GM21515 (cell line): ENCODE results near the gene LIN28A.

ENCODE experiments used
- ATAC-seq: cut with Tn5 transposase; IDR thresholded peaks from one replicate; pipeline ENCODE4 v1.9.1; 2021; ENCODE audit not compliant: unreplicated experiment

LIN28A gene

DNA sequence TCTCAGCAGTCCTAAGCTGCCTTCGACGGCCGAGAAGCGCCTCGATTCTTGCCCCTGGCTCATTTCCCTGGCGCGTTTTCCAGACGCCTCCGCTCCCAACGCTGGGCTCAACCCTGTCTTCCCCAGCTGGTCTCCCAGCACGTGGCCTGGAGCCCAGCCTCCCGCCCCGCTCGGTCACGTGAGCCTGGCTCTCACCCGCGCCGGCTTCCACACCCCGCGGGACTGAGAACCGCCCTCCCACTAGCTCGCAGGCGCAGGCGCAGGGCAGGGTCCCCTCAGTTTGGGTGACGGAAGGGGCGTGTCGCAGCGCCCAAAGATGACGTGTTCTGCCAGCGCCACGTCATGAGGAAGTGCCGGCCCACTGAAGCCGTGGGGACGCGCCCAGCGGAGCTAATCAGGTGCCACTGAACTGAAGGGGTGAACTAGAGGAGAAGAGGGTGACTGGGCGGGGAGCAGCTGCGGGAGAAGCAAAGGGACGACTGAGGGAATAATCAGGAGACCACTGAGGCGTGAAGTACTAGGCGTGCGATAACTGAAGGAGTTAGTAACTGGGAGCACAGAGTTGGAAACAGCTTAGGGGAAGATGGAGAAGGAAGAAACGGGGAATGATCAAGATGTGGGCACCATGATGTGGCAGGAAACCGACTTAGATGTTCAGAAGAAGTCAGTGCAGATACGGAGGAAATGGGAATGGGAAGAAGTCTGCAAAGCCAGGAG, 21.5 kb downstream of the LIN28A start, which contains the start of gene DHDDS:
Gene DHDDS (plus strand): TSS at position 343 of the 717 bp plus-strand sequence. CDS start 625 bp downstream, outside the sequence.
- peak; percentile 91 for ATAC-seq

DNA sequence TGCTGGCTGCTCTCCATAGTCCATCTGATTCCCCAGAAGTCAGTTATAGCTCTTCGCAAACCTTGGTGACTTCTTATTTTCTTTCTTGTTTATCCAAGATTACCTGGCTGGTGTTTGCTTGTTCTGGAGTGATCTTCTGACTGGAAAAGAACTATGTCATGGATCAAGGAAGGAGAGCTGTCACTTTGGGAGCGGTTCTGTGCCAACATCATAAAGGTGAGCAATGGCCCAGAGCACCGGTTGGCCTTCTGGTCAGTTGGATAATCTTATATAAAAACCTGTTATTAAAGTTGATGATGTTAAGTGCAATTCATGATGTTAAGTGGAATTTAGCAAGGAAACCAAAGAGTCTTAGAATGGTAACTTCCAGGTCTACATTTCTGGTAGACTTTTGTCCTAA, 22.2 kb downstream of the LIN28A start:
- no peak for ATAC-seq

GRCh38 chr1:26434161-26434752, 23.6 kb downstream of the LIN28A start:
- no peak for ATAC-seq

- ATAC-seq, result no peak
Observed at GRCh38 chr1:26438041-26438440, 27.4 kb downstream of the LIN28A start.

DNA sequence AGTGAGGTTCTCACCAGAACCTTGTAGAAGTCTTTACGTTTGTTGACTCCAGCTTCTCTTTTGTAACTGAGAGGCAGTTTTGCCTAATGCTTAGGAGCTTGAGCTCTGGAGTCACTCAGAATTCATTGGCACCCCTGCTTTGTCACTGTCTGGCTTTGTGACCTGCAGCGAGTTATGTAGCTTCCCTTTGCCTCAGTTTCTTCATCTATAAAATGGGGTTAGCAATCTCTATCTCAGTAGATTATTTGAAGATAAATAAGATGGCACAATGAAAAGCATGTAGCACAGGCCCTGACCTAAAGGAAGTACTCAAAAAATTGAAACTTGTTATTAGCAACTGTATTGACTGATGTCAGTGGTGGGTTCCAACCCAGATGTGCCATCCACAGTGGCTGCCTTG, 29.6 kb downstream of the LIN28A start:
- ATAC-seq, result no peak

GRCh38 chr1:26449868-26450267, 39.3 kb downstream of the LIN28A start:
- ATAC-seq, result no peak

- no peak for ATAC-seq
Observed at GRCh38 chr1:26450908-26451307, 40.3 kb downstream of the LIN28A start.

DNA sequence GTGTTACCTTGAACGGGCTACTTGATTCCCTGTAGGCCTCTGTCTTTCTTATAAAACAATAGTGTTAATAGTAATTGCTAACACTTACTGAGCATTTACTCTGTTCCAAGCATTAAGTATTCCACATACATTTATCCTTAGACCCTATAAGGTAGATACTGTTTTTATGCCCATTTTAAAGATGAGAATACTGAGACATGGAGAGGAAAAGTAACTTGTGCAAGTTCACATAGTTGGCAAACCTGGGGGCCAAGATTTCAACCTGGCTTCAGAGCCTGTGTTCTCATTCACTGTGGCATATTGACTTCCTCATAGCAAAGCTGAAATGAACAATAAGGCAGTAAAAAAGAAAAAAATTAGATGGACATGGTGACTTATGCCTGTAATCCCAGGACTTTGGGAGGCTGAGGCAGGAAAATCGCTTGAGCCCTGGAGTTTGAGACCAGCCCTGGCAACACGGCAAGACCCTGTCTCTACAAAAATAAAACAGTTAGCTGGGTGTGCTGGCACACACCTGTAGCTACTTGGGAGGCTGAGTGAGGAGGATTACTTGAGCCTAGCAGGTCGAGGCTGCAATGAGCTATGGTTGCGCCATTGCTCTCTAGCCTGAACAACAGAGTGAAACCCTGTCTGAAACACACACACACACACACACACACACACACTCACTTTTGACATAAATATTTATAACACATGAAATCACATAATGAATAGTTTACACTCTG, 42.0 kb downstream of the LIN28A start:
- no peak for ATAC-seq

DNA sequence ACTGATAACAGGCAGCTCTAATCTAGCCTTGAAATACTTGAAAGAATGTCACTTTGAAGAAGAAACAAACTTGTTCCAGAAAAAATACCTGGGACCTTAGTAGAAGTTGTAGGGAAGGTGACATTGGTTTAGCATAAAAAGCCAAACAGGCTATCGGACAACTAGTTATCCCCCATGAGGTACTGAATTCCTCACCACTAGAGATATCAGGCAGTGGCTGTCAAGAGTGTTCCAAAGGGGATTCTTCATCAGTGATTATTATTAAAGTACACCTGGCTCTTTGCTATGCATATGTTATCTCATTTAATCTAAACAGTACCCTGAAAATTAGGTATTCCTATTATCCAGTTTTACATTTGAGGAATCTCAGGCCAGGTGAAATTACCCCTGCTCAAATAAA, 48.5 kb downstream of the LIN28A start:
- no peak for ATAC-seq

DNA sequence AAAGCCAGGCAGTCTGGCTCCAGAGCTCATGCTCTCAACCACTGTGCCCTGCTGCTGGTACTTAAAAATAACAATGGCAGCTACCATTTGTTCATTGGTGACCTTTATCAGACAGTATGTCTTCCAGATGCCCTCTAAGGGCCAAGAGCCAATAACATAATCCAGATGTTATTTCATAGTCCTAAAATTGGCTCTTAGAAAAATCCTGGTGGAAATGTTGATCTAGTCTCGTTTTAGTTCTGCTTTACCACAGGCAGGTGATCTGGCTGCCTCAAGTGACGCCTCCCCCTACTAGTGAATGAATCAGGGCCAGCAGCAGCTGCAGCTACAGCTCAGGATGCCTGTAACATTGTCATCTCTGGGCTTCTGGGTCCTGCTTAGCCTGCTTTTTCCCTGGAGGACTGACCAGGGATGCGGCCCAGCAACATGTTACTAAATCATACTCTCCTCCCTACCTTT, 49.0 kb downstream of the LIN28A start:
- ATAC-seq, result no peak

- no peak for ATAC-seq
Observed at GRCh38 chr1:26468911-26469310, 58.3 kb downstream of the LIN28A start.

DNA sequence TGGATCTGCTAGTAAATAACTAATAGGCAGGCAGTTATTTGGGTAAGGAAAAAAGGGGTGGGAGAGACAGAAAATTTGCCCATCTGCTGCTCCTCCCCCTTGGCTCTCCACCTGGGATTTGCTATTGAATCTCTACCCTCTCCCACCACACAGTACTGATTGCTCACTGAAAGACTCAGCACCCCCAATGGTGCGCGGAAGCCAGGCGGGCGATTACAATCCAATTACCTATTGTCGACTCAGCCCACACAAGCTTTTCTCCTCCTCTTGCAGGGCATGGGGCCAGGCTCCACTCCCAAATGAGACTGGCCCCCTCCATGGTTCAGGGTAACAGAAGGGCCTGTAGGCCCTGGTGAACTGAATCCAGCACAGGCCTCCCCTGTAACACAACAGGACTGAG, 58.9 kb downstream of the LIN28A start:
- ATAC-seq, result no peak

DNA sequence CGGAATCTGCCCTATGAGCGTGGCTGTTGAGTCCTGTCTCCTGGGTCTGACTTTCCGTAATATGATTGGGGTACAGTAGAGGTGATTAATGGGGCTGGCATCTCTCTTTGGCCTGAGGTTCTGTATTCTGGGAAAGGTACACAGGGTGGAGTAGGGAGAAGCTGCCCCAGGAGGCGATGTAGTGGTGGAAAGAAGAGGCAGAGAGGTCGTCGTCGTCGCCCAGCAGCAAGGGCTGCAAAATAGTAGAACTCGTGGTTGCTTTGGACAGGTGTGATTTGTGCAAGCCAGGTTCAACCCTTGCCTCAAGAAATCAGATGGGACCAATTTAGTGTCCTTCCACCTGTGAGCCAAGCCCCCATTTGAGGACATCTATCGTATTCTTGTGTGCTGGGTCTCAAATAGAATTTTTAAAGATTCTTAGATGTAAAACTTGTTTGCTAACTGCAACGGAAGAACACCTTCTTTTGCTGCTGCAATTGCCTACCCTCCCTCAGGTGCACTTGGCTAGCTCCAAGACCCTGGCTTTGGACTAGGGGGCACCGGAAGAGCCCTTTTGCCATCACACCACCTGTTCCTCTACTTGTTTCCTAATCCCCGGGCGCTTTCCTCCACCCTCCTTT, 60.4 kb downstream of the LIN28A start:
- ATAC-seq, result no peak

DNA sequence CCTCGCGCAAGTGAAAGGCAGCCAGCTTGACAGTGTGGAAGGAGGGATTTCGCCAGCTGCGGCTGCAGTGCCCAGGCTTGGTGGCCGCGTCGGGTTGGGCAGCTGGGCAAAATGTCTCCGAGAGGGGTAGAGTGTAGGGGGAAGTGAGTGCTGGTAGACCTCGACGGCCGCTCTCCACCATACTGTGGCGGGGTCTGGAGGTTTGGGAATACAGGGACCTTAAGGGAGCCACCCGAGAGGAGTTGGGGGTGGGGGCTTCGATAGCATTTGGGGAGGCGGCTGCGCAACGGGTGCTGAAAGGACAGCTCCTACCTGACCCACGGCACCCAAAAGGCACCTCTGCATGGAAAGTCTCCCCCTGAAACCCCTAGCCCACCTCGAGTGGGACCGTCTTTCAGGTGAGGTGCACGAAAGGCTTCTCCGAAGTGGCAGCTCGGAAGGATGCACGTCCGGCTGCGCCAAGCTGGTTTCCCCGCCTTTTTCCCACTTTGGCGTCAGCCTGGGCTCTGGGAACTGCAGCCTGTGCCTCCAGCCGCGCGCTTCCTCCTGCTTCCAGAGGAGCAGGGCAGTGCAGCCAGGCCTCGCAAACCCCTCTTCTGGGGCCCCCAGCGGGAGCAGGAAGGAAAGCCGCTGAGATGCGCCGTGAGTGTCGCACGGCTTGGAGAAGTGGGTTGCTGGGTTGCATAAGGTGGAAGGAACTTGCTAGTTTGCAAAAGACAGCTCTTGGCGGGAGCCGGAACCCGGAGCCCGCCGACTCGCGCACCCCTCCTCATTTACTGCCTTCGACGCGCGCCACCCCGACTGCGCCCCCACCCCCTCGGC, 61.1 kb downstream of the LIN28A start:
- peak; percentile 23 for ATAC-seq

DNA sequence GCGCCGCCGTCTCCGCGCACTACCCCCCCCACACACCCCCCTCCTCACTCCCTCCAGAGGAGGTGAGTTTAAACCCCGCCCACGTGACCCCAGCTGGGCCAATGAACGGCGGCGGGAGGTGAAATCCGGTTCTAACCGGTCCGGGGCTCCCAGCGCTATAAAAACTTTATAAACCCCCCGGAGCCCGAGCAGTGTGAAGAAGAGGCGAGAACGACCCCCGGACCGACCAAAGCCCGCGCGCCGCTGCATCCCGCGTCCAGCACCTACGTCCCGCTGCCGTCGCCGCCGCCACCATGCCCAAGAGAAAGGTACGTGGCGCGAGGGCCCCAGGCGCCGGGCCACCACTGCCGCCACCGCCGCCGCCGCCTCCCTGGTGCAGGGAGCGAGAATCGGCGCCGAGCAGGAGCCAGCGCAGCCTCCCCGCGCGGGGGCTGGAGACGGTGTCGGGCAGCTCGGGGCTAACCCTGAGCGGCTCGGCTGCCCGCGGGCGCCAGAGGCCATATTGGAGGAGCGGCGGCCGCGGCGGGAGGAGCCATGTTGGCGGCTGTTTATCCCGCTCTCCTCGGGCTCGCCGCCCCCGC, 61.8 kb downstream of the LIN28A start, which contains the start of gene HMGN2:
Gene HMGN2 (plus strand): TSS at position 121 of the 581 bp plus-strand sequence. CDS start 173 bp downstream, at position 294.
- peak; percentile 40 for ATAC-seq

GRCh38 chr1:26472901-26473845, 62.6 kb downstream of the LIN28A start:
- peak; percentile 58 for ATAC-seq

- no peak for ATAC-seq
Observed at GRCh38 chr1:26474818-26475217, 64.2 kb downstream of the LIN28A start.

GRCh38 chr1:26475989-26476388, 65.4 kb downstream of the LIN28A start:
- ATAC-seq, result no peak

- no peak for ATAC-seq
Observed at GRCh38 chr1:26476958-26477357, 66.3 kb downstream of the LIN28A start.
